ENCODE measurements around the gene TICAM1. TPM values are rescaled to one million over a fixed set of nuclear protein-coding genes. Genes with fewer than 3 reads are reported as not detected.

The TICAM1 gene
- total RNA-seq, 6 experiments from 2014 or later, result 16.4 to 21.6 (median 18.4) TPM

DNA sequence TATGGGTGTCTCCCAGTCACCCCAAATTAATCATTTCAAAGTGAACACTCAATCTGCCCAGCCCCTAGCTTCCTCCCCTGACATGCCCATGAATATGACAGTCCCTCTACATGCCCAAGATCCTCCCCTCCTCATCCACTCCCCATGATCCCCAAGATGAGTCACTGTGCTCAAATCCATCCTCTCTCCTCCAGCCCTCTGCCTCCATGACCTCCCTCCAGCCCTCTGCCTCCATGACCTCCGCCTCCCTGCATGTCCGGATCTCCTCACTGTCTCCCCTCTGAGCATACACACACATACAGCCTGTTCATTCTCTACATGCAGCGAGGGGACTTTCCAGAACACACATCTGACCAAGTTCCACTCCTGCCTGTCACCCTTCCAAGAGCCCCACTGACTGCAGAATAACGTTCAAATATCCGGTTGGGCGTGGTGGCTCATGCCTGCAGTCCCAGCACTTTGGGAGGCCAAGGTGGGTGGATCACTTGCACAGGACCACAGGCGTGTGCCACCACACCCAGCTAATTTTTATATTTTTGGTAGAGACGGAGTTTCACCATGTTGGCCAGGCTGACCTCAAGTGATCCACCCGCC, 58.4 kb downstream of the TICAM1 start:
- DNase-seq, result no peak
- Mint-ChIP-seq H3K27me3 (ENCODE audit: insufficient read depth) (peaks cover 8% of the 10 kb centered on the region), H3K36me3 (ENCODE audit: low read depth) (no peaks in the 10 kb centered on the region; the same call in 1 of the 2 replicates), H3K4me1 (ENCODE audit: low read depth) (no peaks in the 10 kb centered on the region; the same call in 1 of the 2 replicates), H3K4me3 (no peak overlapping the region), H3K9me3 (peaks cover 10% of the 10 kb centered on the region; the same call in 1 of the 2 replicates), H3K27ac (no peak overlapping the region)
- TF ChIP-seq, protein P1, sequence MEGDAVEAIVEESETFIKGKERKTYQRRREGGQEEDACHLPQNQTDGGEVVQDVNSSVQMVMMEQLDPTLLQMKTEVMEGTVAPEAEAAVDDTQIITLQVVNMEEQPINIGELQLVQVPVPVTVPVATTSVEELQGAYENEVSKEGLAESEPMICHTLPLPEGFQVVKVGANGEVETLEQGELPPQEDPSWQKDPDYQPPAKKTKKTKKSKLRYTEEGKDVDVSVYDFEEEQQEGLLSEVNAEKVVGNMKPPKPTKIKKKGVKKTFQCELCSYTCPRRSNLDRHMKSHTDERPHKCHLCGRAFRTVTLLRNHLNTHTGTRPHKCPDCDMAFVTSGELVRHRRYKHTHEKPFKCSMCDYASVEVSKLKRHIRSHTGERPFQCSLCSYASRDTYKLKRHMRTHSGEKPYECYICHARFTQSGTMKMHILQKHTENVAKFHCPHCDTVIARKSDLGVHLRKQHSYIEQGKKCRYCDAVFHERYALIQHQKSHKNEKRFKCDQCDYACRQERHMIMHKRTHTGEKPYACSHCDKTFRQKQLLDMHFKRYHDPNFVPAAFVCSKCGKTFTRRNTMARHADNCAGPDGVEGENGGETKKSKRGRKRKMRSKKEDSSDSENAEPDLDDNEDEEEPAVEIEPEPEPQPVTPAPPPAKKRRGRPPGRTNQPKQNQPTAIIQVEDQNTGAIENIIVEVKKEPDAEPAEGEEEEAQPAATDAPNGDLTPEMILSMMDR (IDR thresholded peaks at IDR 0.05), result no peak

DNA sequence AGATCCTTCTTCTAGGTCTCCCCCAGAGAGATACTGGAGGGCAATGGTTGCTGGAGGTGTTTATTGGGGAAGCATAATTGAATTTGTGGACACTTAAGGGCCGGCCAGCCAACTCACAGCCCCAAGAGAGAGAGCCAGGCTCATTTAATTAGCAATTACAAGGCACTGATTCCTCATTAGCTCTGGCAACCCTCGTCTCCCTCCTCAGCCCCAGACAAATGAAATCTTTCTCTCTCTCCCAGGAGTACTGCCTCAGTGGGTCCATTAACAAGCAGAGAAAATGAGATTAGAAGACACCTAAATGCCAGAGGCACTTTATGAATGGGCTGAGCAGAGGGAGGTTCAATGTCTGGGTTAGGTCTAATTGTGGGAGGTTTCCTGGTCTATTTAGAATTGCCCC, 58.9 kb downstream of the TICAM1 start:
- Mint-ChIP-seq H3K36me3 (ENCODE audit: low read depth) (no peaks in the 10 kb centered on the region; the same call in 1 of the 2 replicates), H3K4me3 (no peak overlapping the region), H3K9me3 (peaks cover 10% of the 10 kb centered on the region; the same call in 1 of the 2 replicates), H3K27ac (no peak overlapping the region), H3K4me1 (ENCODE audit: low read depth) (no peaks in the 10 kb centered on the region; the same call in 1 of the 2 replicates), H3K27me3 (ENCODE audit: insufficient read depth) (peaks cover 4% of the 10 kb centered on the region)
- DNase-seq, result no peak
- TF ChIP-seq, protein P1 (IDR thresholded peaks at IDR 0.05), result no peak

DNA sequence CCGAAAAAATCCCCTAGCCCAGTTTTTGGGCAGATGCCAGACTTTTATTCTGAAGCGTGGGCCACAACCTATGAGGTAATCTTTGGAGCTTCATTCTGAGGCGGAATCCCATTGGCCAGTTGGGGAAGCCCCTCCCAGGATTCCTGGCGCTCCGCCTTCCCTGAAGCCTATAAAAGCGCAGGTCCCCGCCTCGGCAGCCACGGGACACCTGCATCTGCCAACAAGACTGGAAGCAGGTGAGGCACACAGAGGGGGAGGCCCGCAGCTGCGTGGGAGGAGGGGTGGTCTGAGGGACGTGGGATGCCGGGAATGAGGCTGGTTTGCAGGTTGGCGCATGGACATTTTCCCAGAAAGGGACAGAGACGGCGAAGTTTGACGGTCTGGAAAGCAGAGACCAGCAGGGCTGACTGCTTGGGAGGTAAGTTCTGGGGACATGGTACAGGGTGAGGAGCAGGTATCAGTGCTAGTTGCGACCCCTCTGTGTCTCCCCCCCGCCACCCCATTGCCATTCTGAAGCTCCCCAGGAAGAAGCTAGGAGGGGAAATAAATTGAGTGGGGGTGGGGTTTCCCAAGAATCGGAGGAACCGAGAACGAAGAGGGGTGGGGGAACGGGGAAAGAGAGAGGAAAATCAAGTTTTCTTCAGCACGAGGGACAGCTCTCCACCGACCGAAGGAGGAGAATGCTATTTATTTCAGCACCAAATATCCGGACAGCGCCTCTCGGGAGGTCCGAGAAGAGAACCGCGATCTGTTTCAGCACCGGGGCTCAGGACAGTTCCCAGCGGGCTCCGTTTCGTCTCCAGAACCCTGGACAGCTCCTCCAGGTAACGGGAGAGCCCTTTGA, 62.4 kb downstream of the TICAM1 start:
- Mint-ChIP-seq H3K27me3 (ENCODE audit: insufficient read depth) (peaks cover 17% of the 10 kb centered on the region), H3K36me3 (ENCODE audit: low read depth) (no peaks in the 10 kb centered on the region; the same call in 1 of the 2 replicates), H3K27ac (no peak overlapping the region)

More for the DNA sequence above, 62.4 kb downstream of the TICAM1 start:
- TF ChIP-seq, protein P1 (IDR thresholded peaks at IDR 0.05), result no peak
- Mint-ChIP-seq H3K4me1 (ENCODE audit: low read depth) (no peaks in the 10 kb centered on the region; the same call in 1 of the 2 replicates), H3K9me3 (peaks cover 6% of the 10 kb centered on the region; the same call in 1 of the 2 replicates), H3K4me3 (no peak overlapping the region)
- DNase-seq, result peak; percentile 64

Small RNAs within 50 kb of the gene (microRNA-seq; reads per million reads assigned to microRNA genes)
- gene MIR7-3, result 2.3 reads per million

Other genes starting within 250 kb of the TICAM1 start
- gene TNFAIP8L1, start 192.2 kb downstream of the TICAM1 start, total RNA-seq (2021; fragmentation: NEBNext Ultra II Directional; extraction: Animal tissue kit (Norgen Biotek cat#: 25700)), result 1 to 10 TPM; 4.5 to 8.2 (median 6.7) TPM
- gene MYDGF, start 161.4 kb downstream of the TICAM1 start, total RNA-seq (2021; fragmentation: NEBNext Ultra II Directional; extraction: Animal tissue kit (Norgen Biotek cat#: 25700)), result 100 to 1,000 TPM; 266 to 322 (median 283) TPM
- gene DPP9, start 107.9 kb downstream of the TICAM1 start, total RNA-seq (2021; fragmentation: NEBNext Ultra II Directional; extraction: Animal tissue kit (Norgen Biotek cat#: 25700)), result 10 to 100 TPM; 68.4 to 82.2 (median 80.1) TPM
- 10 to 100 TPM in 1 of 6 experiments, 1 to 10 TPM in 5; 8.4 to 10.2 (median 9.0) TPM for gene FEM1A, start 40.0 kb downstream of the TICAM1 start, total RNA-seq (2021; fragmentation: NEBNext Ultra II Directional; extraction: Animal tissue kit (Norgen Biotek cat#: 25700))
- gene PLIN3, start 36.0 kb upstream of the TICAM1 start, total RNA-seq (2021; fragmentation: NEBNext Ultra II Directional; extraction: Animal tissue kit (Norgen Biotek cat#: 25700)), result 100 to 1,000 TPM; 250 to 300 (median 266) TPM
- gene ARRDC5, start 71.2 kb upstream of the TICAM1 start, total RNA-seq (2021; fragmentation: NEBNext Ultra II Directional; extraction: Animal tissue kit (Norgen Biotek cat#: 25700)), result not detected
- gene UHRF1, start 77.8 kb upstream of the TICAM1 start, total RNA-seq (2021; fragmentation: NEBNext Ultra II Directional; extraction: Animal tissue kit (Norgen Biotek cat#: 25700)), result 10 to 100 TPM; 41.9 to 74.1 (median 70.1) TPM
- 10 to 100 TPM; 17.0 to 27.2 (median 20.3) TPM for gene KDM4B, start 137.4 kb upstream of the TICAM1 start, total RNA-seq (2021; fragmentation: NEBNext Ultra II Directional; extraction: Animal tissue kit (Norgen Biotek cat#: 25700))